NCI-H146 treated with DMSO at 0.1 percent for 48 hours (cell line): ENCODE results near the gene ARPP21.
"Not testable (repeated sequence)": the region's sequence is repeated elsewhere in the genome, so short reads cannot be mapped to it uniquely, and the experiment has no call there.

Experiments used
- DNase-seq: peaks from one replicate; lab custom pipeline; 2025; ENCODE audit not compliant: unreplicated experiment; lab: John Stamatoyannopoulos, UW

Gene ARPP21

GRCh38 chr3:35777563-35778554 lies 138.5 kb downstream of the ARPP21 start:
- DNase-seq = no peak

GRCh38 chr3:35779611-35780010 lies 140.3 kb downstream of the ARPP21 start:
- DNase-seq = no peak

GRCh38 chr3:35780800-35781199 lies 141.5 kb downstream of the ARPP21 start:
- no peak for DNase-seq

- no peak for DNase-seq
Observed at GRCh38 chr3:35781558-35781957, 142.2 kb downstream of the ARPP21 start.

- DNase-seq = no peak
Observed at GRCh38 chr3:35782355-35782754, 143.0 kb downstream of the ARPP21 start.

- no peak for DNase-seq
Observed at GRCh38 chr3:35784169-35784568, 144.8 kb downstream of the ARPP21 start.

GRCh38 chr3:35785234-35785888 lies 146.0 kb downstream of the ARPP21 start:
- no peak for DNase-seq

GRCh38 chr3:35787936-35788335 lies 148.6 kb downstream of the ARPP21 start:
- DNase-seq = no peak

GRCh38 chr3:35789042-35789831 lies 149.9 kb downstream of the ARPP21 start:
- no peak for DNase-seq

GRCh38 chr3:35790764-35791163 lies 151.4 kb downstream of the ARPP21 start:
- no peak for DNase-seq

GRCh38 chr3:35793667-35794066 lies 154.3 kb downstream of the ARPP21 start:
- no peak for DNase-seq

GRCh38 chr3:35800960-35801459 lies 161.7 kb downstream of the ARPP21 start:
- DNase-seq = no peak

GRCh38 chr3:35814531-35814930 lies 175.2 kb downstream of the ARPP21 start:
- DNase-seq = no peak

GRCh38 chr3:35815796-35816195 lies 176.5 kb downstream of the ARPP21 start:
- DNase-seq = not testable (repeated sequence)

- no peak for DNase-seq
Observed at GRCh38 chr3:35817216-35817615, 177.9 kb downstream of the ARPP21 start.

GRCh38 chr3:35832140-35832571 lies 192.8 kb downstream of the ARPP21 start:
- DNase-seq = no peak
